Stomach smooth muscle (tissue), 2 donors: ENCODE measurements around the gene MYL6B.

Experiments
- H3K27ac ChIP-seq: one replicate; pipeline ENCODE4 v1.7.0; 2013; ENCODE audit warnings: mild to moderate bottlenecking, low read length, inconsistent platforms
- H3K27me3 ChIP-seq, 2 donors: one replicate each; pipeline ENCODE4 v1.7.0; 2013; ENCODE audit warnings: low read length in 2 of 2; ENCODE audit not compliant: insufficient read depth in 2 of 2, control insufficient read depth in 1 of 2
- H3K36me3 ChIP-seq, 2 donors: one replicate each; pipeline ENCODE4 v1.7.0; 2013; ENCODE audit warnings: low read length in 2 of 2; ENCODE audit not compliant: control insufficient read depth in 2 of 2, insufficient read depth in 2 of 2
- H3K4me1 ChIP-seq: one replicate; pipeline ENCODE4 v1.7.0; 2013; ENCODE audit warnings: low read length; ENCODE audit not compliant: control insufficient read depth, insufficient read depth
- H3K4me3 ChIP-seq, 2 donors: one replicate each; pipeline ENCODE4 v1.7.0; 2013; ENCODE audit warnings: low read length in 2 of 2
- H3K9ac ChIP-seq, 2 donors: one replicate each; pipeline ENCODE4 v1.7.0; 2013; ENCODE audit warnings: low read length in 2 of 2, mild to moderate bottlenecking in 1 of 2
- H3K9me3 ChIP-seq, 2 donors: one replicate each; pipeline ENCODE4 v1.7.0; 2013; ENCODE audit warnings: low read length in 2 of 2; ENCODE audit not compliant: control insufficient read depth in 2 of 2
- donor health status: healthy.
- donor health status: Pancreatic carcinoma.

The MYL6B gene

DNA sequence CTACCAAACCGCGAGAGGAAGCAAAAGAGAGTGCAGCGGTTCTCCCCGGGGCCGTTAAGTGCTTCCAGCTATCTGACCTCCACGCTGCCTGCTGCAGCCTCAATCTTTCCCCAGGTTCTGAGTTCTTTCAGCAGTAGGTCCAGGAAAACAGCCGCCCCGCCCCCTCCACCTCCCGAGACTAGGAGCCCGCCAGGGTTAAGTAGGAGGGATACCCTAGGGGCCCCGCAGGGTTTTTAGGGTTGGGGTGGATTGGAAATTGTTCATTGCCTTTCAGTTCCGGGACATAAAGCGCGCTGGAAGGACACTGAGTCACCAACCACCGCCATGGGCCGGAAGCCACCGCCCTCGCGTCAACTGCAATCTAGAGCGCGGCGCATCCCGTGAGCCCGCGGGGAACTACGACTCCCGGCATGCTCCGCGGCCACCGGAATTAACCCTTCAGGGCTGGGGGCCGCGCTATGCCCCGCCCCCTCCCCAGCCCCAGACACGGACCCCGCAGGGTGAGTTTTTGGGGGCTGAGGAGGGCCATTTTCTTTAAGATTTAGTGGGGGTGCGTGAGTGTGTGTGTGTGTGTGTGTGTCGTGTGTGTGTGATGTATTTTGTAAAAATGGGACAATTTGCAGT lies at the start of gene MYL6B:
Gene MYL6B, plus strand, starts transcription at position 456 of the 624 bp plus-strand sequence. CDS start 1,332 bp downstream, outside the sequence.
- Histone ChIP-seq H3K27ac (peak within 1 kb of the TSS; percentile 85), H3K9me3 (no peaks in the 10 kb centered on the region), H3K4me3 (peak within 1 kb of the TSS; percentile 74 to 80), H3K27me3 (no peaks in the 10 kb centered on the region), H3K4me1 (peaks cover 24% of the 10 kb centered on the region), H3K9ac (peak within 1 kb of the TSS; percentile 71 to 78), H3K36me3 (no peaks in the 10 kb centered on the region)

DNA sequence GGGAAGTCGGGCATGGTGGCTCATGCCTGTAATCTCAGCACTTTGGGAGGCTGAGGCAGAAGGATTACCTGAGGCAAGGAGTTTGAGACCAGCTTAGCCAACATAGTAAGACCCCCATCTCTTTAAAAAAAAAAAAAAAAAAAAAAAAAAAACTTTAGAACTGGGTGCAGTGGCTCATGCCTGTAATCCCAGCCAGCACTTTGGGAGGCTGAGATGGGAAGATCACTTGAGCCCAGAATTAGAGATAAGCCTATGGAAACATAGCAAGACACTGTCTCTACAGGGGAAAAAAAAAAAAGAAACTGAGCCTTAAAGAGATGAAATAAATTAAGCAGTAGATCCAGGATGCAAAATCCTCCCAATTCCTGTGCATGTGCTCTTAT lies 49.7 kb upstream of the MYL6B start:
- no peaks in the 10 kb centered on the region for H3K27me3 ChIP-seq
- H3K4me1 ChIP-seq, result peaks cover 26% of the 10 kb centered on the region
- no peaks in the 10 kb centered on the region for H3K9me3 ChIP-seq
- no peak overlapping the region for H3K27ac ChIP-seq
- H3K9ac ChIP-seq, result no peak overlapping the region
- peaks cover 9 to 10% of the 10 kb centered on the region in 2 donors for H3K36me3 ChIP-seq
- no peak overlapping the region for H3K4me3 ChIP-seq

DNA sequence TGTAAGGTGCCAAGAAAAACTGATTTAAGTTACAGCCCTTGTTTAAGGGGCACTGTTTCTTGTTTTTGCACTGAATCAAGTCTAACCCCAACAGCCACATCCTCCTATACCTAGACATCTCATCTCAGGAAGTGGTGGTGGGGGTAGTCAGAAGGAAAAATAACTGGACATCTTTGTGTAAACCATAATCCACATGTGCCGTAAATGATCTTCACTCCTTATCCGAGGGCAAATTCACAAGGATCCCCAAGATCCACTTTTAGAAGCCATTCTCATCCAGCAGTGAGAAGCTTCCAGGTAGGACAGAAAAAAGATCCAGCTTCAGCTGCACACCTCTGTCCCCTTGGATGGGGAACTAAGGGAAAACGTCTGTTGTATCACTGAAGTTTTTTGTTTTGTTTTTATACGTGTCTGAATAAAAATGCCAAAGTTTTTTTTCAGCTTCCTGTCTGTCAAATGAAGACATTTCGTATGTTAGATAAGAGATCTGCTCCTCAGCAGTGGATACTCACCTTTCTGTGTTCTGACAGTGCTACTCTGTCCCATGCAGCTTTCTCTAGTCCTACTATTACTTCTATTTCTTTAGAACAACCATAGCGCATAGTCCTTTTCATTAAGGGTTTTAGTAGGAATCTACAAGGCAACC lies 49.2 kb upstream of the MYL6B start:
- no peaks in the 10 kb centered on the region for H3K9me3 ChIP-seq

DNA sequence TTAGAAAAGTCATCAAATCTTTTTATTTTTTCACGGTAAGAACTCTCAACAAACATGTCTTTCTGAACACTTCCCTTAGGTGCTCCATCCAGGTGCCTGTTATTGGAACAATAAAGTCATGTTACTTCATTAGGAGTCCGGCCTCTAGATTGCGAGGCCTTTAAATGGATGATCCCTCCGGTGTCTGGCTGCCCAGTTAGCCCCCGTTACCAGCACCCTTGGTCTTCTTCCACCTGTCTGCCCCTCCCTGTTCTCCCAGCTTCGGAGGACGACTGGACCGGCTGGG lies 48.6 kb upstream of the MYL6B start:
- no peaks in the 10 kb centered on the region for H3K9me3 ChIP-seq
- H3K4me3 ChIP-seq, result peak overlapping the region; percentile 94 to 96
- peak overlapping the region; percentile 86 for H3K27ac ChIP-seq
- peaks cover 26% of the 10 kb centered on the region for H3K4me1 ChIP-seq
- peaks cover 11 to 20% of the 10 kb centered on the region in 2 donors for H3K36me3 ChIP-seq
- no peaks in the 10 kb centered on the region for H3K27me3 ChIP-seq
- peak overlapping the region; percentile 90 to 94 for H3K9ac ChIP-seq

More for the DNA sequence above, 49.2 kb upstream of the MYL6B start:
- peaks cover 26% of the 10 kb centered on the region for H3K4me1 ChIP-seq
- H3K36me3 ChIP-seq, result peaks cover 11 to 15% of the 10 kb centered on the region in 2 donors
- H3K27me3 ChIP-seq, result no peaks in the 10 kb centered on the region
- peak overlapping the region; percentile 94 to 96 for H3K4me3 ChIP-seq
- peak overlapping the region; percentile 86 for H3K27ac ChIP-seq
- peak overlapping the region in 1 of 2 donors; percentile 94 for H3K9ac ChIP-seq

DNA sequence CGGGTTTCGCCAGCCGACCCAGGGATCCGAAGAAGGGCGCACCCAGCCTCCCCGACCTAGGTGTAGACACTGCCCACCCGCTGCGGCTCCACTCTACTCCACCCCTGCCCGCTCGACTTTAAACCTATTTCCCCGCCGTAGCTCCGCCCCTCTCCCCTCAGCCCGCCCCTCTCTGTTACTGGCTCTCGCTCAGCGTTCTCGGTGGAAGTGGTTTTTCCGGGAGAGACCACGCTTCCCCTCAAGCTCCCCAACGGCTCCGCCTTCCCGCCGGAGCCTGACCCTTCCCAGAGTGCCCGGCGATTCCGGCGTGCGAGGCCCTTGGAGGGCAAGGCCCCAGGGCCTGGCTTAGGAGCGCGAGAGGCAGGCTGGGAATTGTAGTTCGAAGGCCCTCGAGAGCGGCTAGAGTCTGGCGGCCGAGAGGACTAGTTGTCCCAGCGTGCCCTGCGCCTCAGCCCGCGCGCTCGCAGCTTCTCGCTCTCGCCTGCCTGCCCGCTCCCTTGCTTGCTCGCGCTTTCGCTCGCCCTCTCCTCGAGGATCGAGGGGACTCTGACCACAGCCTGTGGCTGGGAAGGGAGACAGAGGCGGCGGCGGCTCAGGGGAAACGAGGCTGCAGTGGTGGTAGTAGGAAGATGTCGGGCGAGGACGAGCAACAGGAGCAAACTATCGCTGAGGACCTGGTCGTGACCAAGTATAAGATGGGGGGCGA lies 48.1 kb upstream of the MYL6B start, which contains the start of gene PA2G4:
Gene PA2G4, plus strand, starts transcription at position 451 of the 706 bp plus-strand sequence. Its CDS starts 179 bp downstream, at position 630.
- H3K9me3 ChIP-seq, result no peaks in the 10 kb centered on the region
- H3K4me3 ChIP-seq, result peak within 1 kb of the TSS; percentile 94 to 96
- peaks cover 26% of the 10 kb centered on the region for H3K4me1 ChIP-seq
- H3K9ac ChIP-seq, result peak within 1 kb of the TSS; percentile 90 to 94
- peak within 1 kb of the TSS; percentile 86 for H3K27ac ChIP-seq
- H3K27me3 ChIP-seq, result no peaks in the 10 kb centered on the region
- peaks cover 11 to 21% of the 10 kb centered on the region in 2 donors for H3K36me3 ChIP-seq

DNA sequence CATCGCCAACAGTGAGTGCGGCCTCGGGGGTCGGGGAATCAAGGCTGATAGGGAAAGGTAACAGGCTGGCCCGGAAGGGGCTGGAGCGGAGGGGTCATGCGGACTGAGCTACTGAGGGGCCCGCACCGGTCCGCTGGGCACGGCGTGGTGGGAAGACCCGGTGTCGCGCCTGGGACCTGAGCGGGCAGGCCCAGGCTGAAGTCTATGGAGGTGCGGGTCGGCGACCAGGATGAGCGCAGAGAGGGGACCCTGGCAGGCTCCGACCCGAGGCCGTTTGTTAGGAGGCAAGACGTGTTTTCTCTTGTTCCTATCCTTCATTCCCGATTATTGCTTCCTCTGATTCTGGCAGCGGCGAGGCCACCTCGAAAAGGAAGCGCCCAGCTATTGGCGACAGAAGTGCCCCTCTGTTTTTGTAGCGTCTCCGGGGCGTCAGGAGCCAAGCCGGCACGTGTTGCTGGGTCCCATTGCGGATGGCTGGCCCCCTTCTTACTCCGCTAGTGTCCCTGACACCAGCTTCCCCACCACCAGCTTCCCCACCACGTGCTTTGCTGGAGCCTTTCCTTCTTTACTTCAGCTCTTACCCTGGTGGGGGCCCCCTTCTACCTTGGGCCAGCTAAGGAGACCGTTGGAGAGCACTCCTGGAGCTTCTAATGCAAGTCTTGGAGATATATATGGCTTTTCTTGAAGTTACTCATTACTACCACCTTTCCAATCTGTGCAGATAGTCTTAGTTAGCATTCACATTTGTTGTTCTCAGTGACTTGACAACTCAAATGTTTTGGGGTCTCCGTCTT lies 47.4 kb upstream of the MYL6B start:
- Histone ChIP-seq H3K27ac (peak overlapping the region; percentile 86), H3K9ac (peak overlapping the region; percentile 90 to 94), H3K4me3 (peak overlapping the region; percentile 94 to 96), H3K4me1 (peaks cover 26% of the 10 kb centered on the region), H3K27me3 (no peaks in the 10 kb centered on the region), H3K36me3 (peaks cover 16 to 29% of the 10 kb centered on the region in 2 donors), H3K9me3 (no peaks in the 10 kb centered on the region)

DNA sequence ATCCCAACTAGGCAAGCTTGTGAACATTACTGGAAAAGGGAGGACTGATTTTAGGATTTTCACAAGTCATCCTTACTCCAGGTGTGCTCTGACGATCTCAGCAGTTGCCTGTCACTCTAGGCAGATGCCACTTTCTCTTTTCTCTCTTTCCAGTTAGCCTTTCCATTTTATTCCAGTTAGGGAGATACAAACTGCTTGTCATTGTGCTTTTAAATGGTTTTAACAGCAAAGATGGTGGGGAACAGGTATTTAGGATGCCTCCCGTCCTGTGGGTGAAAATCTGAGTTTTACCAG lies 46.8 kb upstream of the MYL6B start:
- Histone ChIP-seq H3K27ac (no peak overlapping the region), H3K4me3 (peak overlapping the region; percentile 94 to 96), H3K27me3 (no peaks in the 10 kb centered on the region), H3K36me3 (peaks cover 21 to 34% of the 10 kb centered on the region in 2 donors), H3K9ac (peak overlapping the region; percentile 90 to 94), H3K9me3 (no peaks in the 10 kb centered on the region), H3K4me1 (peaks cover 26% of the 10 kb centered on the region)

DNA sequence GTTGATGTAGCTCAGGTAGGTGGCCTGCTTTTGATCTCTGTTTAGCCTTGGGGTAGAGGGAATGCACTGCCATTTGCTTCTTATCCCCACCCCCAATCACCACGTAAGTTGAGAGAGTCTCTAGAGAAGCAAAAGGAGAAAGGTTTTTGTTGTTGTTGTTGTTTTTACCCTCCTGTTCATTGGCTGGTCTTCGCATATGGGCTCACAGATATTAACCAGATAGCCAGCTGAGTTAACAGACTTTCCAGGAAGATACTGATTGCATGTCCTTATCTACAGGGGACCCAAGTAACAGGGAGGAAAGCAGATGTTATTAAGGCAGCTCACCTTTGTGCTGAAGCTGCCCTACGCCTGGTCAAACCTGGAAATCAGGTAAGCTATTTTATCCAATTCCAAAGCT lies 45.1 kb upstream of the MYL6B start:
- H3K4me1 ChIP-seq, result peaks cover 26% of the 10 kb centered on the region
- peaks cover 34 to 48% of the 10 kb centered on the region in 2 donors for H3K36me3 ChIP-seq
- no peak overlapping the region for H3K27ac ChIP-seq
- H3K9ac ChIP-seq, result no peak overlapping the region
- H3K4me3 ChIP-seq, result no peak overlapping the region
- H3K9me3 ChIP-seq, result no peaks in the 10 kb centered on the region
- H3K27me3 ChIP-seq, result no peaks in the 10 kb centered on the region

DNA sequence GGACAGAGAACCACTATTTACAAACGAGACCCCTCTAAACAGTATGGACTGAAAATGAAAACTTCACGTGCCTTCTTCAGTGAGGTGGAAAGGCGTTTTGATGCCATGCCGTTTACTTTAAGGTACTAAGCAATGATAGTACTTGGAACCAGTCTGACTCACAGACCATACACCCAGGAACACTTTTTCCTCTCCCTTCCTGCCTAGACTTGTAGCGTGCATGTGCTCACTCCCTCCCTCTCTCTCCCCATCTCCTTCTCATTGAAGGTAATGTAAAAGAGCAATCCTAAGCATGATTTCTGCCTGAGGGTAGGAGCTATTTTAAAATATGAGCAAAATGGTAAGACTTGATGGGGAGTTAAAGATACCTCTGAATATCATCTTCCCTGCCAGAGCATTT lies 41.8 kb upstream of the MYL6B start:
- Histone ChIP-seq H3K9me3 (no peaks in the 10 kb centered on the region), H3K27me3 (no peaks in the 10 kb centered on the region), H3K36me3 (peaks cover 36 to 56% of the 10 kb centered on the region in 2 donors), H3K4me3 (no peak overlapping the region), H3K27ac (no peak overlapping the region), H3K4me1 (peaks cover 8% of the 10 kb centered on the region), H3K9ac (no peak overlapping the region)

DNA sequence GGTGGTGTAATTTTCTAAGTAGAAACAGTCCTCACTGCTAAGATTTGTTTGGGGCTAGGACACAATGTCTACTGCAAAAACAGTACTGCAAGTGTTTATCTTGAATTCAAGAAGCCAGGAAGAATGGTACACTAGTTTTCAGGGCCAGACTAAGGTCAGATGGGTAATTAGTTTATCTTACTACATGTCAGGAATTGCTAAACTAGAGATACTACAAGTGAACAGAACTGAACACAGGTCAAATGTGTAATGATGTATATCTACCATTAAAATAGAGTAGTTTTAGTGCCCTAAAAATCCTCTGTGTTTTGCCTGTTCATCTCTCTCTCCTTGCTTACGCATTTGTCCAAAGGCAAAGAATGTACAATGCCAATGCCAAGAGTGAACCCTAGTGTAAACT lies 38.3 kb upstream of the MYL6B start:
- H3K27ac ChIP-seq, result no peak overlapping the region
- peaks cover 25 to 36% of the 10 kb centered on the region in 2 donors for H3K36me3 ChIP-seq
- H3K9me3 ChIP-seq, result no peaks in the 10 kb centered on the region

More for the DNA sequence above, 38.3 kb upstream of the MYL6B start:
- Histone ChIP-seq H3K9ac (no peak overlapping the region), H3K4me1 (peaks cover 13% of the 10 kb centered on the region), H3K4me3 (no peak overlapping the region), H3K27me3 (no peaks in the 10 kb centered on the region)
